MG63 (cell line): ENCODE data around the gene CDH4. TPM values are rescaled to one million over a fixed set of nuclear protein-coding genes. Genes with fewer than 3 reads are reported as not detected.

Experiments used
- DNase-seq: peaks from one replicate; pipeline ENCODE4 v3.0.0-alpha.2; 2020
- H3K27me3 ChIP-seq: fragments of 250-450 bp; sonication (Bioruptor Pico); 2 replicates; pipeline ENCODE4 v1.5.1; 2020; ENCODE audit warnings: mild to moderate bottlenecking, moderate library complexity
- H3K36me3 ChIP-seq: fragments of 250-450 bp; sonication (Bioruptor Pico); 2 replicates; pipeline ENCODE4 v1.5.1; 2020; ENCODE audit warnings: mild to moderate bottlenecking, moderate library complexity
- H3K4me3 ChIP-seq: fragments of 250-450 bp; sonication (Bioruptor Pico); 2 replicates; pipeline ENCODE4 v1.5.1; 2020; ENCODE audit warnings: mild to moderate bottlenecking, moderate library complexity
- H3K9me3 ChIP-seq: fragments of 250-450 bp; sonication (Bioruptor Pico); 2 replicates; pipeline ENCODE4 v1.5.1; 2020; ENCODE audit warnings: mild to moderate bottlenecking, moderate library complexity
- total RNA-seq: library from RNA; depleted of rRNA; stranded (reverse); fragments of >200 nt; shearing (Covaris generic); gene quantifications from 2 replicates; pipeline ENCODE4 v1.2.3, GENCODE V29; 2014; ENCODE audit warnings: low replicate concordance

Gene CDH4
- total RNA-seq, 1 experiment from 2014 or later = not detected

GRCh38 chr20:61546641-61547040 is 294.6 kb downstream of the CDH4 start:
- no peak for DNase-seq
- Histone ChIP-seq H3K36me3 (no peaks in the 10 kb centered on the region), H3K4me3 (no peak overlapping the region), H3K9me3 (no peaks in the 10 kb centered on the region), H3K27me3 (peaks cover 37% of the 10 kb centered on the region)

DNA sequence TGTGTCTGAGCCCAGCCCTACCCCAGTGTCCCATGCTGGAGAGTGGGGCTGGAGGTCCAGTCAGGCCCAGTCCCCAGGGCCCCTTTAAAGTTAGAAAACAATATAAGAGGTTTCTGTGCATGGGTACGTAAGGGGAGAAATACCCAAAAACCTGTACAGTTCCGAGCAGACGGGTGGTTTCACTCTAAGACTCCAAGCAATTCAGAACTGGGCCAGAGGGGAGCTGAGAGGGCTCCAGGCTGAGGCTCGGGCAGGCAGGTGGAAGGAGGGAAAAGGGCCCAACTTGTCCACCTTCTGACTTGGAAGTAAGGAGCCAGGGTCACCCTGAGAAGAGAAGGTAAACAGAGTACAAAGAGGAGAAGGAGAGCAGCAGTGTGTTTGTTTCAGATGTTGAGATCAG is 296.0 kb downstream of the CDH4 start:
- no peak overlapping the region for H3K4me3 ChIP-seq
- peaks cover 2% of the 10 kb centered on the region; the same call in 1 of the 2 replicates for H3K9me3 ChIP-seq
- H3K36me3 ChIP-seq = no peaks in the 10 kb centered on the region
- H3K27me3 ChIP-seq = peaks cover 30% of the 10 kb centered on the region
- no peak for DNase-seq

DNA sequence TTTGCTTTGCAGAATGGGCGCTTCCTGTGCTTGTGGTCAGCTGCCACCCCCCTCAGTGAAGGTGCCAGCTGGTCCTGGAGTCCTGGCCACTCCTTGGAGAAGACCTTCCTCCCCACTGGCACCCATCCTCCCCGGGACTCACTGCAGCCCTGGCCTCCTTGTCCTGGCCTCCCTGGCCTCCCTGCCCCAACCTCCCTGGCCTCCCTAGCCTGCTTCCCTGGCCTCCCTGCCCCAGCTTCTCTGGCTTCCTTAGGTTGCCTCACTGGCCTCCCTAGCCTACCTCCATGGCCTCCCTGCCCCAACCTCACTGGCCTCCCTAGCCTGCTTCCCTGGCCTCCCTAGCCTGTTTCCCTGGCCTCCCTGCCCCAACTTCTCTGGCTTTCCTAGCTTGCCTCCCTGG is 297.8 kb downstream of the CDH4 start:
- peaks cover 18% of the 10 kb centered on the region for H3K27me3 ChIP-seq
- no peak overlapping the region for H3K4me3 ChIP-seq
- no peak for DNase-seq
- H3K9me3 ChIP-seq = peaks cover 2% of the 10 kb centered on the region; the same call in 1 of the 2 replicates
- H3K36me3 ChIP-seq = no peaks in the 10 kb centered on the region

- Histone ChIP-seq H3K9me3 (peaks cover 2% of the 10 kb centered on the region; the same call in 1 of the 2 replicates), H3K27me3 (peaks cover 10% of the 10 kb centered on the region; the same call in 1 of the 2 replicates), H3K4me3 (no peak overlapping the region), H3K36me3 (no peaks in the 10 kb centered on the region)
- DNase-seq = no peak
Measured at GRCh38 chr20:61551401-61551800, 299.3 kb downstream of the CDH4 start.

GRCh38 chr20:61554617-61555016 is 302.6 kb downstream of the CDH4 start:
- no peak for DNase-seq
- Histone ChIP-seq H3K9me3 (peaks cover 2% of the 10 kb centered on the region; the same call in 1 of the 2 replicates), H3K36me3 (no peaks in the 10 kb centered on the region), H3K27me3 (peaks cover 5% of the 10 kb centered on the region; the same call in 1 of the 2 replicates), H3K4me3 (no peak overlapping the region)

GRCh38 chr20:61555566-61555965 is 303.5 kb downstream of the CDH4 start:
- H3K36me3 ChIP-seq = no peaks in the 10 kb centered on the region
- H3K4me3 ChIP-seq = no peak overlapping the region
- peaks cover 5% of the 10 kb centered on the region; the same call in 1 of the 2 replicates for H3K27me3 ChIP-seq
- DNase-seq = no peak
- H3K9me3 ChIP-seq = peaks cover 2% of the 10 kb centered on the region; the same call in 1 of the 2 replicates

GRCh38 chr20:61556111-61556510 is 304.1 kb downstream of the CDH4 start:
- Histone ChIP-seq H3K4me3 (no peak overlapping the region), H3K27me3 (0 out of 2 replicates have a peak, but pooled peaks cover 5% of the 10 kb centered on the region), H3K36me3 (no peaks in the 10 kb centered on the region), H3K9me3 (peaks cover 2% of the 10 kb centered on the region; the same call in 1 of the 2 replicates)
- DNase-seq = peak; percentile 82

GRCh38 chr20:61556673-61557072 is 304.6 kb downstream of the CDH4 start:
- DNase-seq = no peak
- Histone ChIP-seq H3K27me3 (0 out of 2 replicates have a peak, but pooled peaks cover 5% of the 10 kb centered on the region), H3K4me3 (no peak overlapping the region), H3K9me3 (peaks cover 2% of the 10 kb centered on the region; the same call in 1 of the 2 replicates), H3K36me3 (no peaks in the 10 kb centered on the region)

DNA sequence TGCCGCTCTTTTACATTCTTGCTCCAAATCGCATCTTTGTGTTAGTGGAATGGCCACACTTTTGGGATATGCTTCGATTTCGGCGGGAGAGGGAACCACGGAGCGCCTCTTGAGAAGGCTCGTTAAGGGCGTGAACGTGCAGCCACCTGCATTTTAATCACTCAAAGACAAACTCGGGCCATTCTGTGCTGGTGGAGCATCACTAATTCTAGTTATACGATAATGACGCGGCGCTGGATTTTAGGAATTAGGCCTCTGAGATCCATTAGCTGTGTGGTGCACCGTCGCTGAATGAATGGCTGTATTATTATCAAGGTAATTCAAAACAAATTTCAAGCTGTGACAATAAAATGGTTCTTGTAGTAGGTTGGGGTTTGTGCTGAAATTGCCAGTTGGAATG is 305.6 kb downstream of the CDH4 start:
- no peak for DNase-seq
- Histone ChIP-seq H3K36me3 (no peaks in the 10 kb centered on the region), H3K27me3 (0 out of 2 replicates have a peak, but pooled peaks cover 5% of the 10 kb centered on the region), H3K4me3 (no peak overlapping the region), H3K9me3 (no peaks in the 10 kb centered on the region)

DNA sequence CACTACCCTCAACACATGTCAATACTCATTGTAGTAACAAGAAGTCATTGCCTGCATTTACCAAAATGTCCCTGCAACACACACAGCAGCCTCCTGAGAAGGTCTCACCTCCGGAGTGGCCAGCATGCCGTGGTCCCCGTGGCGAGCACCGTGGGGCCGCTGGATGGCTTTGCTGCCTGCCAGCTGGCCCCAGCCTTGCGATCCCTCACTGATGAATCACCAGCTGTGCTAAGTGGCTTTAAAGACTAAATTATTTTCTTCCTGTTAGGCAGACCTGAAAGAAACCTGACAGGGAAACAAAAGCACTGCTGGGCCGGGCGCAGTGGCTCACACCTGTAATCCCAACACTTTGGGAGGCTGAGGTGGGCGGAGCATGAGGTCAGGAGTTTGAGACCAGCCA is 306.7 kb downstream of the CDH4 start:
- peak; percentile 46 for DNase-seq
- H3K4me3 ChIP-seq = no peak overlapping the region
- no peaks in the 10 kb centered on the region for H3K36me3 ChIP-seq
- H3K27me3 ChIP-seq = no peaks in the 10 kb centered on the region
- H3K9me3 ChIP-seq = no peaks in the 10 kb centered on the region

- no peaks in the 10 kb centered on the region for H3K9me3 ChIP-seq
- H3K4me3 ChIP-seq = no peak overlapping the region
- no peaks in the 10 kb centered on the region for H3K27me3 ChIP-seq
- H3K36me3 ChIP-seq = no peaks in the 10 kb centered on the region
- no peak for DNase-seq
Measured at GRCh38 chr20:61559706-61560315, 307.8 kb downstream of the CDH4 start.

DNA sequence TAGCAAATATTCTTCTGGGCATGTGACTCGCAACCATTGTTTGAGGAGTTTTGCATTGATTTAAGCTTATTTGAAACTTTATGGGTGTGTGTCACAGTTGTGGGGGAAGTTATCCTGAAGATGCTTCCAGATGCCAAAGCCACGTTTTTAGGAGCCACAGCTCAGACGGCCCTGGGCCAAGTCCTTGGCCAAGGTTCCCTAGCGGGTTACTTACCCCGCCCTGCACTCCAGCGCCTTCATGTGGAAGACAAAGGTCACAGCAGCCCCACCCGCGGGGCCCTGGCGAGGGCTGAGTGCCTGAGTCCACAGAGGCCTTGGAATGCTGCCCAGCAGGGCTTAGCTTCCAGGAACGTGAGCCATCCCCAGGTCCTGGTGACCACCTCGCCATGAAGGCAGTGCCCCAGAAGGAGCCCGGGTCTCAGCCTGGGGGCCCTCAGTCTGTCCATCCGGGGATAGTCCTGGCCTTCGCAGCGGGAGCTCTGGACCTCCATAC is 308.3 kb downstream of the CDH4 start:
- Histone ChIP-seq H3K9me3 (no peaks in the 10 kb centered on the region), H3K4me3 (no peak overlapping the region), H3K36me3 (no peaks in the 10 kb centered on the region), H3K27me3 (no peaks in the 10 kb centered on the region)
- peak; percentile 73 for DNase-seq

- DNase-seq = no peak
- H3K36me3 ChIP-seq = no peaks in the 10 kb centered on the region
- H3K27me3 ChIP-seq = no peaks in the 10 kb centered on the region
- H3K4me3 ChIP-seq = no peak overlapping the region
- no peaks in the 10 kb centered on the region for H3K9me3 ChIP-seq
Measured at GRCh38 chr20:61561111-61561830, 309.2 kb downstream of the CDH4 start.

DNA sequence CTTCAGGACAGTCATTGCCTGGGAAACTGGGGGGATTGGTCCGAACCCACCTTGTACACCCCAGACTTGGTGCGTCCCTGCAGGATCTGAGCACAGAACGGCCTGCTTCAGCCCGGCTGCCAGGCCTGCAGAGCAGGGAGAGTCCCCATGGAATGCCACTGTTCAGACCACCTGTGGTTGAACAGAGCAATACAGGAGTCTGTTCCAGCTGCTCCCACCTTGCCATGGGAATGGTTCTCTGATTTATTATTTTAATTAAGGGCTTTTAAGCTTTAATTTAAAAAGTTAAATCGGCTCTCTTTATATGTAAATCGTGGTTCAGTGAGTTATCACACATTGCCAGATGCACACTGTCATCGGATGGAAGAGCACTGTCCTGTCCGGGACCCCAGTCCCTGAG is 310.4 kb downstream of the CDH4 start:
- no peaks in the 10 kb centered on the region for H3K9me3 ChIP-seq
- DNase-seq = no peak
- no peak overlapping the region for H3K4me3 ChIP-seq

DNA sequence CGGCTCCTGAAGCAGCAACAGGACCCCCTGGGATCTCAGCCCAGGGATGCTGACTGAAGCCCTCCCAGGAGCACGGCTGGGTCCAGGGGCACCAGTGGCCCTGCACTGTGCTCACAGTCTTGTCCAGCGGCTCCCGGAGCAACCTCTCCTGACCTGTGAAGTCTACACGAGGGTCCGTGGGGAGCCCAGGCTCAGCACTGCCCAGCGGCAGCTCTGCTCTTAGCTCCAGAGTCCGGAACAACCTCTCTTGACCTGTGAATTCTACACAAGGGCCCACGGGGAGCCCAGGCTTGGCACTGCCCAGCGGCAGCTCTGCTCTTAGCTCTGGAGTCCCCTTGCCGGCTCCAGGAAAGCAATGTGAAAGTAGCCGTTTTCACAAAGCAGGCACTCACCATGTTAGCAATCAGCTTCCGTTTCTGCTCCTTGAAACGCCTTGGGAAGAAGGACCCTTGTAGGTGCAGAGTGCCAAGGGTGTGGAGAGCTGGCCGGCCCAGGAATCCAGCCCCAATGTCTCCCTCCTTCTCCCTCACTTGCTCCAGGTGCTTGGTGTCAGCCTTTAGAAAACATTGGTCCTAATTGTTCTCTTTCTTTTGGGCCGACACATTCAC is 310.9 kb downstream of the CDH4 start:
- Histone ChIP-seq H3K9me3 (no peaks in the 10 kb centered on the region), H3K27me3 (peaks cover 5% of the 10 kb centered on the region; the same call in 1 of the 2 replicates), H3K36me3 (no peaks in the 10 kb centered on the region), H3K4me3 (no peak overlapping the region)
- DNase-seq = no peak

More for the DNA sequence above, 310.4 kb downstream of the CDH4 start:
- Histone ChIP-seq H3K36me3 (no peaks in the 10 kb centered on the region), H3K27me3 (peaks cover 5% of the 10 kb centered on the region; the same call in 1 of the 2 replicates)

- Histone ChIP-seq H3K27me3 (peaks cover 5% of the 10 kb centered on the region; the same call in 1 of the 2 replicates), H3K9me3 (no peaks in the 10 kb centered on the region), H3K36me3 (no peaks in the 10 kb centered on the region), H3K4me3 (no peak overlapping the region)
- DNase-seq = no peak
Measured at GRCh38 chr20:61564628-61565027, 312.6 kb downstream of the CDH4 start.

DNA sequence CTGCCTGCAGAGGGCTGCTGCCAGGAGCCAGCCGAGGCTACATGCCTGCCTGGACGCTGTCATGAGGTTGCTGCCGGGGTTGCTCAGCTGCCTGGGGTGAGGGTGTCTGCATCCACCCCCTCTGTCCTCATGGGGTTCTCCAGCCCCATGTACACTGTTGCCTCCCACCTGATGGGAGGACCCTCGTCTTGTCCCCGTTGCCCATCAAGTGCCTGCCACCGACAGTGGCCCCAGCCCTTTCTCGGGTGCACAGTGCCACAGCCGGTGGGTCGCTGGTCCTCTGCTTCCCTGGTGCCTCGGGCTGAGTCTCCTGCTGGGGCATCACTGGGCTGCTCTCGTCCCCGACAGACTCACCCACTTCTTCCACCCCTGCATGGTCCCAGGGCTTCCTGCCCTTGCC is 313.7 kb downstream of the CDH4 start:
- DNase-seq = no peak
- peaks cover 7% of the 10 kb centered on the region; the same call in 1 of the 2 replicates for H3K27me3 ChIP-seq
- no peaks in the 10 kb centered on the region for H3K36me3 ChIP-seq
- H3K4me3 ChIP-seq = no peak overlapping the region
- no peaks in the 10 kb centered on the region for H3K9me3 ChIP-seq
